Measurements from ENCODE around the gene MOK.
"Not testable (repeated sequence)": the region's sequence is repeated elsewhere in the genome, so short reads cannot be mapped to it uniquely, and the experiment has no call there.

The MOK gene

GRCh38 chr14:102304611-102305506 lies at the start of gene MOK:
MOK (minus strand) TSS chr14:102305164; CDS start chr14:102304968, 196 bp downstream.
- DNase-seq: peak; percentile 96 to 98

GRCh38 chr14:102353126-102353619 lies 48.2 kb upstream of the MOK start:
- DNase-seq: no peak

DNA sequence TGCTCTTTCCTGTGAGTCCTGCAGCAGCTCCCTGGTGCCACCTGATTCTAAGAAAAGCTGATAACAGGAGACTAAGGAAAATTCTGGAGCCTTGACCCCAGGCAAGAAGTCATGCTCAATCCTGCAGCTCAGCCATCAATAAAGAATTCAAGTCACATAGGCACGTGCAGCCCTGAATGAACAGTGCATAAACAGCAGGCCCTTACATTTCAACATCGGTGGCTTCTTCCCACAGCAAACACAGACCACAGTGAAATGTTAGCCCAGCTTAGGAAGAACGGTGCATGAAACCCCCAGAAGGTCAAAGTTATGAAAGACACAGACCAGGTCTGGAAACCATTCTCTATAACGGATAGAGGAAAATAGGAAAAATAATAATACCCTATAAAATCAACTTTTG lies 47.2 kb upstream of the MOK start:
- DNase-seq: no peak

GRCh38 chr14:102351593-102351992 lies 46.6 kb upstream of the MOK start:
- DNase-seq: not testable (repeated sequence)

DNA sequence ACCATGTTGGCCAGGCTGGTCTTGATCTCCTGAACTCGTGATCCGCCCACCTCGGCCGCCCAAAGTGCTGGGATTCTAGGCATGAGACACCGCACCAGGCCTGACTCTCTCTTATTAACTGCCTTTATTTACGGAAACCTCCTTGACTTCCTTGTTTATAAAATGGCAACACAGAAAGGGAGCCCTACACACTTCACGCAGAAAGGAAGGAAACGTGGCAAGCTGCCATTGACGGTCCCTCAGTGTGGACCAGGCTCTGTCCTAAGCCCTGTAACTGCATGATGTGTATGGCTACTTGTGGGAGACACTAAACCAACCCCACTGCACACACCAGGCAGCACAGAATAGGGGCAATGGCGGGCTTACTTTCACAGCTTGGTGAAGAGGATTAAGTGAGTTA lies 46.1 kb upstream of the MOK start:
- no peak for DNase-seq

DNA sequence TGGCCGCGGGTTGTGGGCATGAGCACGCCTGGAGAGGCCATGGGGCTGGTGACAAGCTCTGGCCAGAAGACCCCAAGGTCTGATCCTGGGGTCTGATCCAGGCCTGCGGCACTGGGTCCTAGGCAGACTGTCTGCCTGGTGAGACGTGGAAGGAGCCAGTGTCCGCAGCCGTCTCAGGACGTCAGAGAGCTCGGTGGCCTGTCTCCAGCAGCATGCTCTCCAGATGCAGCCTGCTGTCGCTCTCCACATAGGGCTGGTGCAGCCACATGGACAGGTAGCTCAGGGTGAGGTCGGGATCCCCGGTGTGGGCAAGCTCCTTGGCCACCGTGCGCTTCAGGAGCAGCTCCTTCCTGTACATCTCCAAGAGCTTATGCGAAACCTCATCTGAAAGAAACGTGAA lies 43.4 kb upstream of the MOK start:
- no peak for DNase-seq

DNA sequence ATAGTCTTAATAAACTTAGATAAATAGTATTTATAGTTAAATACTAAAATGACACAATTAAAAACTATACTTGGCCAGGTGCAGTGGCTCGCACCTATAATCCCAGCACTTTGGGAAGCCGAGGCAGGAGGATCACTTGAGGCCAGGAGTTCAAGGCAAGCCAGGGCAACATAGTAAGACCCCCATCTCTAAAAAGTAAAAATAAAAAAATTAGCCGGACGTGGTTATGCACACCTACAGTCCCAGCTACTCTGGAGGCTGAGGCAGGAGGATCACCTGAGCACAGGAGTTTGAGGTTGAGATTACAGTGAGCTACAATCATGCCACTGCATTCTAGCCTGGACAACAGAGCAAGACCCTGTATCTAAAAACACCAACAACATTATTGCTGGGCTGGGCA lies 41.7 kb upstream of the MOK start:
- DNase-seq: no peak

- no peak for DNase-seq
Observed at GRCh38 chr14:102345232-102345631, 40.3 kb upstream of the MOK start.

DNA sequence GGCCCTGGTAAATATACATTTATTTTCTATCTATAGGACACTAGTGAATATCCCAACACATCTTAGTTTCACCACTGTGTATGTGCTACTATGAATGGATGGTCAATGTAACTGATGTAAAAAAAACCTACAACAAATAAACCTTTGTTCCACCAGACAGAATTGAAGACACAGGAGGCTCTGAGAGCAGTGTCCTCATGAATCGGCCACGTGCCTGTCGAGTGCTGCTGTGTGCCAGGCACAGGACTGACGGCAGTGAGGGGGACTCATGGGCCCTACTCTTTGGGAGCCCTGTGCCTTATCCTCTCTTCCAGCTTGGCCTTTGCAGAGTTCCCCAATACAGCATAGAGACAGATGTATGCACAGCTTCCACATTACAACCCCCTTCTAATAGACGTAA lies 39.5 kb upstream of the MOK start:
- no peak for DNase-seq

- DNase-seq: no peak
Observed at GRCh38 chr14:102344084-102344483, 39.1 kb upstream of the MOK start.

GRCh38 chr14:102342238-102342637 lies 37.3 kb upstream of the MOK start:
- DNase-seq: no peak

- no peak for DNase-seq
Observed at GRCh38 chr14:102341566-102341965, 36.6 kb upstream of the MOK start.

- no peak for DNase-seq
Observed at GRCh38 chr14:102338724-102339123, 33.8 kb upstream of the MOK start.

DNA sequence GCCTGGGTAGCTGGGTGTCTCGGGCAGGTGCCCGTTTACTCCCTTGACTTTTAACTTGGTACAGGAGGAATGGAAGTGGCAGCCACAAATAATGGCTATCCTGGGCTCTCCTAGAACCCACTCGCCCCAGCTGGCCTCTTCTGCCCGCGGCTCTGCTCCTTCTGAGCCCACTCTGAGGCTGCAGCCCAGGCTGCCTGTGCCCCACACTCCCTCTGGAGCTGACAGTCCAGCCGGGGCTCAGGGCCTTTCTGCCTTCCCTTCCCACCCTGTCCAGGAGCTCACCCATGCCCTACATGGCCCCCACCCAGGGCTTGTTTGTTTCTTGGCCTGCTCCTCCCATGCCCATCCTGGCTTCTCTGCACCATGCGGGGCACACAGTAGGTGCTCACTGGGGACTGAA lies 30.2 kb upstream of the MOK start:
- DNase-seq: no peak

GRCh38 chr14:102333795-102334705 lies 29.1 kb upstream of the MOK start:
- no peak for DNase-seq

DNA sequence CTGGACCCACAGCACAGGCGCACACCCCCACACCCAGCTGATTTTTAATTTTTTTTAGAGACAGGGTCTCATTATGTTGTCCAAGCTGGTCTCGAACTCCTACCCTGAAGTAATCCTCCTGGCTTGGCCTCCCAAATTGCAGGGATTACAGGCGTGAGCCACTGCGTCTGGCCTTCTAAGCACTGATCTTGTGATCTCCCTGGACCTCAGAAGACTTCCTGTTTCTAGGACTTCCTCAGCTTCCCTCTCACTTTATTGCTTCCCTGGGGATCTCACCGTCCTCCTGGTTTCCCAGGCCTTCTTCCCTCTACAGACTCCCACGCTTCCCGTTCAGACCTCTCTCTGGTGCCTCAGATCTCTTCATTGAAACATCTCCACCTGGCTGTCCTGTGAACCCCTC lies 28.4 kb upstream of the MOK start:
- DNase-seq: no peak

DNA sequence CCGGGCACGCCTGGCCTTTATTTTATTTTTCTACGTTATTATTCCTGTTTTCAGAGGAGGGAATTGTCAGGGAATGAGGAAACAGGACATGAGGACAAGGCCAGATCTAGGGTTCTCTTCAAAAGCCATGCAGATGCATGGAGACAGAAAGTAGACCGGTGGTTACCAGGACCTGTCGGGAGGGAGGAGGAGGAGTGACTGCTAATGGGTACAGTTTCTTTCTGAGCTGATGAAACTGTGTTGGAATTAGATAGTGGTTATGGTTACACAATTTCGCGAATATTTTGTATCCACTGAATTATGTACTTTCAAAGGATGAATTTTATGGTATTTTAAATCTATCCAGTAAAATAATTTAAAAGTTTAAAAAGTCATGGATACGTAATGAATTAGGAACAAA lies 25.8 kb upstream of the MOK start:
- no peak for DNase-seq

DNA sequence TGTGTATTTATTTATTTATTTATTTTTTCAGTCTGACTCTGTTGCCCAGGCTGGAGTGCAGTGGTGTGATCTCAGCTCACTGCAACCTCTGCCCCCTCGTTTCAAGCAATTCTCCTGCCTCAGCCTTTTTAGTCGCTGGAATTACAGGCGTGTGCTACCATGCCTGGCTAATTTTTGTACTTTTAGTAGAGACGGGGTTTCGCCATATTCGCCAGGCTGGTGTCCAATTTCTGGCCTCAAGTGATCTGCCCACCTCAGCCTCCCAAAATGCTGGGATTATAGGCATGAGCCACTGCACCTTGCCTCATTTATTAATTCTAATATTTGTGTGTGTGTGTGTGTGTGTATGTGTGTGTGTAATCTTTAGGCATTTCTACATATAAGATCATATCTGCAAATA lies 24.4 kb upstream of the MOK start:
- not testable (repeated sequence) for DNase-seq

- no peak for DNase-seq
Observed at GRCh38 chr14:102326583-102326982, 21.6 kb upstream of the MOK start.

DNA sequence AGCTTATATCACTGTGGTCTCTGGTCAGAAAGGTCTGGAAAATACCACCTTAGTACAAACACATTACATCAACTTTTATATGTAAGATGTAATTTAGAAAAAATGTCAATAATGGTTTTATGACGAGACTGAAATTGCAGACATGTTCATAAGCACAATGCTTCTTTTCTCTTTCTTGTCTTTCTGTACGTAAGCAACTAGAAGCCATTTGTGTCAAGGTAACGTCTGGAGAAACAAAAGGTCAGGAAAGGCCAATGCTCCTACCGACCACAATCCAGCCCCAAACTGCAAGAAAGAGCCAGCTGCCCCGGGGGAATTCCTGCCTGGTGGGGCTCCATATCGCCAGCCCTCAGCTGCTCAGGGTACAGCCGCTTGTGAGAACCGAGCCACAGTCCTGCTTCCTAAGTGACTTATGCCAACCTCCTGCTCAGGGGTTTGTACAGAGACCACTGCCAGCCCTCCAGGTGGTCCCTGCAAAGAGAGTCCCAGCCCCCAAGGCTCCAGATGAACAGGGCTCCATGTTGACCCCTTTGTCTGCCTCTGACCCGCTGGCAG lies 20.9 kb upstream of the MOK start:
- no peak for DNase-seq

GRCh38 chr14:102323102-102323501 lies 18.1 kb upstream of the MOK start:
- DNase-seq: peak; percentile 45 to 63

DNA sequence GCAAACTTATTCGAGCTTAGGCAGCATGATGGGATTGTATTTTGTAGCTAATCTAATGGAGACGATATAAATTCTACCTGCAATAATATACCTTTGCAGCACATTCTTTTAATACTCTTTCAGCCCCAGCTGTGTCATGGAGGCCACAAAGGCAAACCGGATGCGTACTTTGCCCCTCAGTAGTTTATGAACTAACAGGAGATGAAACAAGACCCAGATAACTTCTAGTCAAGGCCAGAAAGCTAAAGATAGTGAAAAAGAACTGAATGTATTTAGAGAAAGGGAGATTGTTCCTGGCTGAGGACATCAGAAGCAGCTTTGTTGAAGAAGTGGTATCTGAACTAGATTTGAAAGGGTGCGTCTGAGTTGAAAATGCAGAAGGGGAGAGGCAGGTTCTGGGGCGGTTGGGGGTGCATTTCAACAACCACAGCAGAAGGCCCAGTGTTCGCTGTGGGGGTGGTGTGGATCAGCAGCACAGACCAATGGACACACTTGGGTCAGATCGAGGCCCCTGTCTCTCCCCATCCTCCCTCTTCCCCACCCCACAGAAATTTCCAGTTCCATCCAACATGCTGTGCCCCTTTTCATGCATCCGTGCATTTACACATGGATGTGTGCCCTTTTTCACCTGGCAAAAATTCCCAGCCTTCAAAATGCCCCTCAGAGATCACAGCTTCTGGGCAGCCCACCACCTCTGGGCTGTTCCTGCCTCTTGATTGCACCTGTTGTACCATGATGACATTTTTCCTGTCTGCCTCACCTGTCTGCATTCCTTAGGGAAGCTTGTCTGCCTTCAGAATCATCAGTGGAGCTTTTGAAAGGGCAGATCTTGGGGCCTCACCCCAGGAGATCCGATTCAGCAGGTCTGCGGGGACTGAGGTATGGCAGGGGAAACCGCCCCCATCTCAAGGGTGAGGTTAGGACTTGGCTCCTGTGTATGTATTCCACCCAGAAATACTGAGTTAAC lies 16.8 kb upstream of the MOK start:
- no peak for DNase-seq
